HG03103 (cell line): ENCODE data around the gene BHMT.
"Not testable (repeated sequence)": the region's sequence is repeated elsewhere in the genome, so short reads cannot be mapped to it uniquely, and the experiment has no call there.

Experiments
- ATAC-seq: cut with Tn5 transposase; IDR thresholded peaks from one replicate; pipeline ENCODE4 v1.9.1; 2021; ENCODE audit warnings: low read depth; ENCODE audit not compliant: unreplicated experiment

BHMT gene

GRCh38 chr5:79109527-79110492 is 1.8 kb upstream of the BHMT start:
- no peak for ATAC-seq

- no peak for ATAC-seq
Measured at GRCh38 chr5:79111960-79112702, 522 bp downstream of the BHMT start.

- no peak for ATAC-seq
Measured at GRCh38 chr5:79112703-79113058, 1.1 kb downstream of the BHMT start.

GRCh38 chr5:79119486-79119885 is 7.9 kb downstream of the BHMT start:
- ATAC-seq: no peak

- no peak for ATAC-seq
Measured at GRCh38 chr5:79120221-79120620, 8.6 kb downstream of the BHMT start.

GRCh38 chr5:79122973-79123372 is 11.4 kb downstream of the BHMT start:
- no peak for ATAC-seq

GRCh38 chr5:79124607-79125006 is 13.0 kb downstream of the BHMT start:
- no peak for ATAC-seq

GRCh38 chr5:79130781-79131180 is 19.2 kb downstream of the BHMT start:
- no peak for ATAC-seq

GRCh38 chr5:79133121-79133656 is 21.6 kb downstream of the BHMT start:
- ATAC-seq: no peak

- ATAC-seq: no peak
Measured at GRCh38 chr5:79133657-79134451, 22.2 kb downstream of the BHMT start.

GRCh38 chr5:79135790-79136553 is 24.4 kb downstream of the BHMT start:
- no peak for ATAC-seq

GRCh38 chr5:79136618-79137017 is 25.0 kb downstream of the BHMT start:
- no peak for ATAC-seq

GRCh38 chr5:79140553-79140952 is 28.9 kb downstream of the BHMT start:
- no peak for ATAC-seq

GRCh38 chr5:79143684-79144379 is 32.2 kb downstream of the BHMT start:
- no peak for ATAC-seq

- no peak for ATAC-seq
Measured at GRCh38 chr5:79147076-79147475, 35.5 kb downstream of the BHMT start.

GRCh38 chr5:79149433-79149832 is 37.8 kb downstream of the BHMT start:
- ATAC-seq: no peak

- ATAC-seq: no peak
Measured at GRCh38 chr5:79151942-79152671, 40.5 kb downstream of the BHMT start.

GRCh38 chr5:79157305-79157704 is 45.7 kb downstream of the BHMT start:
- ATAC-seq: no peak

- not testable (repeated sequence) for ATAC-seq
Measured at GRCh38 chr5:79161647-79162046, 50.0 kb downstream of the BHMT start.
